Activated CD8-positive, alpha-beta T cell treated with anti-CD3 and anti-CD28 coated beads for 36 hours (primary cell): Measurements from ENCODE around the gene COX19. TPM values are rescaled to one million over a fixed set of nuclear protein-coding genes. Genes with fewer than 3 reads are reported as not detected.
A peak's percentile ranks its signal among the peaks of the same experiment; 100 is the strongest.

Source experiments
- ATAC-seq: fragments of 200-7000 bp; cut with Tn5 transposase; one replicate; pipeline ENCODE4 v1.10.0; 2021; ENCODE audit warnings: mild to moderate bottlenecking, moderate library complexity
- CTCF ChIA-PET: fragments of 350-600 bp; sonication (Branson Sonifier 250); formaldehyde crosslinking; loops from one replicate; lab custom pipeline; 2021; ENCODE audit warnings: antibody characterized with exemption; lab: Charles Lee
- POLR2A ChIA-PET: fragments of 350-600 bp; sonication (Branson Sonifier 250); formaldehyde crosslinking; loops from one replicate; lab custom pipeline; 2021; ENCODE audit warnings: antibody characterized with exemption; lab: Charles Lee
- DNase-seq: peaks from one replicate; pipeline ENCODE4 v3.0.0-alpha.2; 2020
- H3K27ac Mint-ChIP-seq: one replicate; pipeline ENCODE4 v1.8.0; 2021; ENCODE audit warnings: mild to moderate bottlenecking, mixed read lengths
- H3K27me3 Mint-ChIP-seq: one replicate; pipeline ENCODE4 v1.8.0; 2021; ENCODE audit warnings: mixed read lengths
- H3K36me3 Mint-ChIP-seq: one replicate; pipeline ENCODE4 v1.8.0; 2021; ENCODE audit warnings: low read depth, mixed read lengths
- H3K4me1 Mint-ChIP-seq: one replicate; pipeline ENCODE4 v1.8.0; 2021; ENCODE audit warnings: low read depth, mixed read lengths
- H3K4me3 Mint-ChIP-seq: one replicate; pipeline ENCODE4 v1.8.0; 2021; ENCODE audit warnings: mild to moderate bottlenecking, moderate library complexity, mixed read lengths
- H3K9me3 Mint-ChIP-seq: one replicate; pipeline ENCODE4 v1.8.0; 2021; ENCODE audit warnings: mixed read lengths
- CTCF ChIP-seq: fragments of 200-600 bp; IDR thresholded peaks from one replicate; pipeline ENCODE4 v1.8.0; 2022; ENCODE audit warnings: antibody characterized with exemption, mild to moderate bottlenecking
- intact Hi-C: fragments of 100-400 bp; cut with micrococcal nuclease; formaldehyde crosslinking; loops from one replicate; pipeline ENCODE4 v1.10.0; 2022
- total RNA-seq, 2 experiments: library from RNA; stranded (reverse); gene quantifications; one replicate each; pipeline ENCODE4 v1.2.3, GENCODE V29; 2021

COX19 gene
- total RNA-seq, 2 experiments from 2014 or later, result 15.5 to 18.0 TPM

GRCh38 chr7:921581-922333 lies 53.6 kb downstream of the COX19 start:
- TF ChIP-seq CTCF, result no peak
- Mint-ChIP-seq H3K27me3 (no peaks in the 10 kb centered on the region), H3K4me1 (peaks cover 45% of the 10 kb centered on the region), H3K4me3 (peak overlapping the region; percentile 77), H3K9me3 (no peaks in the 10 kb centered on the region), H3K27ac (peak overlapping the region; percentile 97), H3K36me3 (peaks cover 2% of the 10 kb centered on the region)
- intact Hi-C loops, result no loop called here
- POLR2A ChIA-PET, result interaction anchor here (0.6 to 3.0 kb wide), 11 partner anchors 8 to 181 kb away, joined by 3 to 12 read pairs (median 5); partner anchors contain the start of genes COX19 and SUN1
- ATAC-seq, result no peak
- CTCF ChIA-PET, result interaction anchor here (0.9 to 1.5 kb wide), 3 partner anchors 11 to 18 kb away, joined by 3 to 6 read pairs (median 3); no protein-coding TSS in a partner anchor
- DNase-seq, result no peak

GRCh38 chr7:921071-921461 lies 54.3 kb downstream of the COX19 start:
- Mint-ChIP-seq H3K4me3 (peak overlapping the region; percentile 26), H3K27ac (peak overlapping the region; percentile 97), H3K27me3 (no peaks in the 10 kb centered on the region), H3K36me3 (peaks cover 2% of the 10 kb centered on the region), H3K4me1 (peaks cover 45% of the 10 kb centered on the region), H3K9me3 (no peaks in the 10 kb centered on the region)
- no peak for DNase-seq
- ChIA-PET POLR2A (interaction anchor here (1.2 to 3.0 kb wide), 5 partner anchors 9 to 54 kb away, joined by 3 to 12 read pairs (median 5); partner anchors contain the start of gene COX19), CTCF (interaction anchor here (0.9 to 1.5 kb wide), 3 partner anchors 11 to 17 kb away, joined by 3 to 6 read pairs (median 3); no protein-coding TSS in a partner anchor)
- intact Hi-C loops, result no loop called here
- ATAC-seq, result no peak
- TF ChIP-seq CTCF, result no peak

GRCh38 chr7:920351-921070 lies 54.8 kb downstream of the COX19 start:
- H3K27me3 Mint-ChIP-seq, result no peaks in the 10 kb centered on the region
- peak overlapping the region; percentile 21 for H3K4me3 Mint-ChIP-seq
- DNase-seq (peak; percentile 63), ATAC-seq (no peak)
- H3K27ac Mint-ChIP-seq, result peak overlapping the region; percentile 97
- H3K4me1 Mint-ChIP-seq, result peaks cover 46% of the 10 kb centered on the region
- no peaks in the 10 kb centered on the region for H3K9me3 Mint-ChIP-seq
- H3K36me3 Mint-ChIP-seq, result peaks cover 2% of the 10 kb centered on the region
- CTCF ChIA-PET, result interaction anchor here (0.9 to 1.5 kb wide), 2 partner anchors 10 to 13 kb away, joined by 3 to 6 read pairs; no protein-coding TSS in a partner anchor
- intact Hi-C loops, result no loop called here
- POLR2A ChIA-PET, result interaction anchor here (1.2 to 3.0 kb wide), 5 partner anchors 9 to 55 kb away, joined by 3 to 12 read pairs (median 5); partner anchors contain the start of gene COX19
- TF ChIP-seq CTCF, result no peak

- Mint-ChIP-seq H3K27me3 (no peaks in the 10 kb centered on the region), H3K27ac (no peak overlapping the region), H3K36me3 (peaks cover 2% of the 10 kb centered on the region), H3K4me1 (peaks cover 43% of the 10 kb centered on the region), H3K4me3 (no peak overlapping the region), H3K9me3 (no peaks in the 10 kb centered on the region)
- POLR2A ChIA-PET, result no interaction called here
- DNase-seq (no peak), ATAC-seq (no peak)
- CTCF ChIA-PET, result no interaction called here
- intact Hi-C loops, result no loop called here
- no peak for TF ChIP-seq CTCF
These were observed 55.4 kb downstream of the COX19 start for GRCh38 chr7:919924-920341.
